UCSD-AML1 (cell line): ENCODE data around the gene SCFD1.

ENCODE experiments used
- DNase-seq: peaks from one replicate; lab custom pipeline; 2025; ENCODE audit not compliant: unreplicated experiment; lab: John Stamatoyannopoulos, UW

Gene SCFD1

DNA sequence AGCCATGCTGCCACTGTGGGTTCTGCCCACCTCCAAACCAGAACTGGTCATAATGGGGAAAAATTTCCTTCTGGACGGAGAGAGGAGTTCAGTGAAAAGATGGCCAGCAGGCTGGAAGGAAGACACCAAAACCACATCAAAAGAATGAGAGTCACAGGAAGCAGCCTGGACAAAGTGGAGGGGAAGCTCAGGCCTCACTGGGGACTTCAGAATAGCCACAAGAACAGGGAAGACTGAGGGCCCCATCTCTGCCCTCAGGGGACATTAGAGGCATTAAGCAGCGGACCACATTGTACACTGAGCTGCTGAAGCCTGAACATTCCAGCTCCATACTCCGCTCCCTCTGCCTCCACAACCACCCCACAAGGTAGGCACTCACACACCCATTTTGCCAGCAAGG lies 132.7 kb downstream of the SCFD1 start:
- DNase-seq, result no peak

DNA sequence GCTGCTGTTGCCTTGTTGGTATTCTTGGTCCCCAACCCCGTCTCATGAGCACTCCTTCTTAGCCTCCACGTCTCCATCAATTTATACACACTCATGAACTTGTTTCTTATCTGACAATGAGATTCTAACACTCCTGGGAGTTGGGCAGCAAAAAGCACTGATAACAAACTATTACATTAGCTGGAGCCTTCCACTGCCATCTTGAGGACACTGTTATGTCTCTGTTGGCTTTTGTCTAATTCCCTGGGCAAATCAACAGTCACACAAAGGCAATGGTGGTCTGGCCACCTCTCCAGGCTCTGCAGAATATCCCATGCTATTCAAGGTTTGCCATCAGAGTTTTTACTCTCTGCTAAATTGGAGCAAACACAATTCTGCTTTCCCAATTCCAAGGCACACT lies 134.5 kb downstream of the SCFD1 start:
- DNase-seq, result no peak

DNA sequence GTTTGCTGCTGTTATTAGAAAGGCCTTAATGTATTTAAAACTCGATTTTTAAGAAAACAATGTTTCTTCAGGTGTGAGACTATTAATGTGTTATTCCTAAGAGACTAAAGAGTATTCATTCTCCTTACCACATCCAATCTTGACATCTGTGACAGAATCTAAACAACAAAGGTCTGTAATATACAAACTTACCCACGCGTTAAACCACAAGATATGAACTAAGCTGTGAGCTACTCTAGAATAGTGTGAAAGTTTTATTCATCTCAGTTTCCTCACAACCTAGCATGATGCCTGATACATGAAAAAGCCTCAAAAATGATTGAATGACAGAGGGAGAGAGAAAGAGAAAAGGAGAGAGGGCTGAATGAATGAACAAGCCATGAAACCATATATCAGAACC lies 135.0 kb downstream of the SCFD1 start:
- no peak for DNase-seq

DNA sequence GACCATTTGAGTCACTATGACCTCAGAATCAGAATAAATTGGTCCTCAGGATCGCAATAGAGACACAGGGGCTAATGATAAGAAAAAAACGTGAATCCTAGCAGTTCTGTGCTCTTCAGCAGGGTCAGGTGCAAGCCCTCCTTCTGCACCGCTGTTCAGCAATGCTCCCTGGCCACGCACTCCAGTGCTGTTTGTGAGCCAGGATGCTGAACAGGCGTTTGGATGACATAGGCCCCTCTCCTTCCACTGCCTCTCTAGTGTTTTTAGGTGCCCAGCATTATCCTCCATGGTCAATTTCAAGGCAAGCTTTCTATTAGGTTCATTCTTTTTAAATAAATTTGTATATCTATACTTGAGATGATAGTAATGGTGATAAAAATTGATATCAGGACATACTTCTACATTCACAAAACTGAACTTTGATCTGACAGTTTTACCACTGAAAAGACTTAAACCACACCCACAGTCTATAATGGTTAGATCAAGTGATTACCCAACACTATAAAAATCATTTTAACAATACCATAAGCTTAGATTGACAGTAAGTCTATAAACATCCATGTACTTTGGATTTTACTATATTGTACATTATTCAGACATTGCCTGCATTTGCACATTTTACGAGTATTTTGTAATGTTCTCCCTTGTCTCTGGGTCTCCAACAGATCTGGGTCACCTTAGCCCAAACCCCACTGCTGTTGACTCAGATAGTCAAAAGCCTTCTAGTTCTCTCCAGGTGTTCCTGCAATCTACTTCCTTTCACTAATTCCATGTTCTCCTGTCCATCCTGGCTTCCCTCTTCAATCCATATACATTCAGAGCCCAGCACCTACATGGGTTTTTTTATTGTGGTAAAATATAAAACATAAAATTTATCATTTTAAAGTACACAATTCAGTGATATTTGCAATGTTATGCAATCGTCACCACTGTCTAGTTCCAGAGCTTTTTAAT lies 137.3 kb downstream of the SCFD1 start:
- DNase-seq, result no peak

DNA sequence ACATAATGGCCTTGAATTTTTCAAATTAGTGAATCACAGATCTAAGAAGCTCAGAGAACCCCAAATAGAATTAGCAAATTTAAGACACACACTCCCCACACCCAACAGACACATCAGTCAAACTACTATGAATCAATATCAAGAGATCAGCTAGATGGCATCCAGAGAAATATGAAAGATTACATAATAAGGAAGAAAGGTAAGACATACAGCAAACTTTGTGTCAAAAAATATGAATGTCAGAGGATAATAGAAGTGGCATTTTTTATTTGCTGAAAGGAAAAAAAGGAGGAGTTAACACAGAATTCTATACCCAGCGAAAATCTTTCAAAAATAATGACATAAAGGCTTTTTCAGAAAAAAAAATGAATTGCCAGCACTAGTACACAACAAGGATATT lies 141.8 kb downstream of the SCFD1 start:
- no peak for DNase-seq

DNA sequence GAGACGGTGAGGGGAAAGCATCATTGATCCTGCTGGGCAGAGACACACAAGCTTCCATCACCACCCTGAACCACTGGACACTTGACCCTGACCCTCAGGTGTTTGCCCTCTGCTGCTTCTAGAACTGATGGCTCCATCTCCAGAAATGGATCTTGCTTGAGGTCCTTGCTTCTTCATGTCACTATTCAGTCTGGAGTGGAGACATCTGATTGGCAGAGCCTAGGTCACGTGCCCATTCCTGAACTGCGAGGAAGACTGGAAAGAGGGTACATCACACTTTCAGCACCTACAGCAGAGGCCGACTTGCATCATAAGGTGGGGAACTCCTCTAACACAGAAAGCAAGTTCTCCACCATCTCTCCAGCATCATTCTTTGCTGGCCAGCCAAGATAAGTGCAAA lies 145.5 kb downstream of the SCFD1 start:
- no peak for DNase-seq

DNA sequence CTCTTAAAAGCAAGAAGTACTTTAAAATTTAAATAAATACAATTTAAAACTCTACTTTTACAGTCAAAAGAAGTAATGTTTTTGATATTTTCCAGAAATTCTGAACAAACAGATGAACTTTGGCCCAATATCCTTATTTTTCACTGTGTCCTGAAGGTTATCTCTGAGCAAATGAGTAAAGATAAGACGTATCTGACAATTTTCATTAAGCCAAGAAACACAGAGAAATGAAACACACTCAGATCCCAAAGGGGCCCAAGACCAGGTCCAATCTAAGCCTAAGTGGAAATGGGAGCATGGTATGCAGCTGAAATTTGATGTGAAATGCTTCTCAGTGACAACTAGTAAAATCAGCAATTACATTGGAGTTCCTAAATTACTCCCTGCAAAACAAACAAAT lies 146.7 kb downstream of the SCFD1 start:
- DNase-seq, result no peak

DNA sequence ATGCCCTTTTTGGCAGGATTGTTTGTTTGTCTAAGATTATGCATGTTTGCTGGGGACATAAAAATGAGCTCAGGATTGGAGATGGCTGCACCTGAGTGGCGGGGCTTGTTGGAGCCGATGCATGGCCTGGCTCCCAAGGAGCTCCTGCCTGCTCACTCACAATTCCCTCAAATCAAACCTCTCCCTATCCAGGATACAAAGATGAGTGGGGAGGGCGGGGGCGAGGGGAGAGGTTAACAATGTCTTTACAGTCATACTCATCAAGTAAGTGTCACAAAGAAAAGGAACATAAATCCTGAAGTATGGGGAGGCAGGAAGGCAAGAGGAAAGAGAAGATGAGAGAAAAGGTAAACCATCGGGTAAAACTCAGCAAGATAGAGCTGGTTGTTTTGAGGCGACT lies 148.3 kb downstream of the SCFD1 start:
- no peak for DNase-seq

DNA sequence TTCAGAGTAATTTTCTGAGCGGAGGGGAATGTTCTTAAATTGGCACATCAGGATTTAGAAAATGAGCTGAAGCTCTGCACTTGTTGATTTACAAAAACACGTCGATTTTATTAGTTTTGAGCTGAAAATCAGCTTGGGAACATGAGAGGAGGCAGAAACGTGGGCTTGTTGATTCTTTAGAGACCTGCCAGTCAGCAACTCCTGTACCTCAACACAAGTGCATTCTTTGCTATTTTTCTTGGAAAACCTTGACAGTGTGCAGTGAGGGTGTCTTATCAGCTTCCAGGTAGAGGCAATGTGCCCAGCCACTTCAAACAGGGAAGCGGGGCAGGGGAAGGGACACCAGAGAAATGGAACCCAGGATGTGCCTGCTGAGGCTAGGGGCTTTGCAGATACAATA lies 149.5 kb downstream of the SCFD1 start:
- DNase-seq, result no peak

DNA sequence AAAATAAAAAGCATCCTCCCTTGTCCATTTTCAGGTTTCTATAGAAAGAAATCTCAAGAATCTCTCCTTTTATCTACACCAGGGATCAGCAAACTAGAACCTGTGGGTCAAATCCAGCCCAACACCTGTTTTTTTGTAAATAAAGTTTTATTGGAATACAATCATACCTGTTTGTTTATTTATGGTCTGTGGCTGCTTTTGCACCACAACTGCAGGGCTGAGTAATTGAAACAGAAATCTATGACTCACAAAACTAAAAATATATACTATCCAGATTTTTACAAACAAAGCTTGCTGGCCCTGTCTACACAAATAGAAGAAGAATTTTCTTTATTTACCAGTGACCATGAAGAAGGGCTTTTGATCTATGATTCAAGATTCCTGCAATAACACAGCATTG lies 157.1 kb downstream of the SCFD1 start:
- DNase-seq, result no peak
